Effector memory CD4-positive, alpha-beta T cell (primary cell): ENCODE data around the gene GDPD4.

Experiments
- DNase-seq, 3 donors: peaks; one replicate each; pipeline ENCODE4 v3.0.0-alpha.2; 2020
- H3K27ac ChIP-seq: 2 replicates; pipeline ENCODE4 v1.7.0; 2013; ENCODE audit warnings: mild to moderate bottlenecking, low read length, moderate library complexity; ENCODE audit not compliant: insufficient read depth, poor library complexity, severe bottlenecking
- H3K27me3 ChIP-seq: replicated peaks from 2 replicates; pipeline ENCODE4 v1.7.0; 2013; ENCODE audit warnings: mild to moderate bottlenecking, low read length; ENCODE audit not compliant: insufficient read depth, control insufficient read depth, poor library complexity, severe bottlenecking
- H3K36me3 ChIP-seq: 2 replicates; pipeline ENCODE4 v1.7.0; 2013; ENCODE audit warnings: mild to moderate bottlenecking, low read length, moderate library complexity; ENCODE audit not compliant: control insufficient read depth, insufficient read depth
- H3K4me1 ChIP-seq: 2 replicates; pipeline ENCODE4 v1.7.0; 2013; ENCODE audit warnings: low read length, mild to moderate bottlenecking; ENCODE audit not compliant: control insufficient read depth, insufficient read depth, poor library complexity, severe bottlenecking
- H3K4me3 ChIP-seq: 2 replicates; pipeline ENCODE4 v1.7.0; 2013; ENCODE audit warnings: low read length, low read depth, mild to moderate bottlenecking; ENCODE audit not compliant: insufficient read depth, poor library complexity, severe bottlenecking
- H3K9me3 ChIP-seq: 2 replicates; pipeline ENCODE4 v1.7.0; 2013; ENCODE audit warnings: mild to moderate bottlenecking, low read length, moderate library complexity; ENCODE audit not compliant: control insufficient read depth

The GDPD4 gene

GRCh38 chr11:77322506-77322905 is 21.0 kb upstream of the GDPD4 start:
- no peak overlapping the region for H3K27ac ChIP-seq
- H3K9me3 ChIP-seq = no peaks in the 10 kb centered on the region
- DNase-seq = no peak
- H3K27me3 ChIP-seq = no peaks in the 10 kb centered on the region
- H3K4me1 ChIP-seq = no peaks in the 10 kb centered on the region
- H3K36me3 ChIP-seq = no peaks in the 10 kb centered on the region
- H3K4me3 ChIP-seq = no peak overlapping the region

- no peaks in the 10 kb centered on the region for H3K27me3 ChIP-seq
- no peaks in the 10 kb centered on the region for H3K36me3 ChIP-seq
- DNase-seq = no peak
These were observed 18.9 kb upstream of the GDPD4 start for GRCh38 chr11:77320351-77320750.

GRCh38 chr11:77318600-77318999 is 17.1 kb upstream of the GDPD4 start:
- no peaks in the 10 kb centered on the region for H3K36me3 ChIP-seq
- no peak overlapping the region for H3K4me3 ChIP-seq
- no peaks in the 10 kb centered on the region for H3K9me3 ChIP-seq
- no peak overlapping the region for H3K27ac ChIP-seq
- H3K27me3 ChIP-seq = no peaks in the 10 kb centered on the region
- H3K4me1 ChIP-seq = no peaks in the 10 kb centered on the region
- no peak for DNase-seq

More at GRCh38 chr11:77320351-77320750, 18.9 kb upstream of the GDPD4 start:
- no peaks in the 10 kb centered on the region for H3K4me1 ChIP-seq
- no peak overlapping the region for H3K27ac ChIP-seq
- no peak overlapping the region for H3K4me3 ChIP-seq
- no peaks in the 10 kb centered on the region for H3K9me3 ChIP-seq

- no peaks in the 10 kb centered on the region for H3K9me3 ChIP-seq
- no peaks in the 10 kb centered on the region for H3K4me1 ChIP-seq
- H3K27me3 ChIP-seq = no peaks in the 10 kb centered on the region
- H3K36me3 ChIP-seq = no peaks in the 10 kb centered on the region
- DNase-seq = no peak
- H3K27ac ChIP-seq = no peak overlapping the region
- no peak overlapping the region for H3K4me3 ChIP-seq
These were observed 15.4 kb upstream of the GDPD4 start for GRCh38 chr11:77316733-77317342.

- Histone ChIP-seq H3K36me3 (no peaks in the 10 kb centered on the region), H3K9me3 (no peaks in the 10 kb centered on the region), H3K27ac (no peak overlapping the region), H3K4me1 (no peaks in the 10 kb centered on the region), H3K4me3 (no peak overlapping the region), H3K27me3 (no peaks in the 10 kb centered on the region)
- no peak for DNase-seq
These were observed 10.6 kb upstream of the GDPD4 start for GRCh38 chr11:77312107-77312506.

- Histone ChIP-seq H3K9me3 (no peaks in the 10 kb centered on the region), H3K27ac (no peak overlapping the region), H3K36me3 (no peaks in the 10 kb centered on the region), H3K4me1 (no peaks in the 10 kb centered on the region), H3K27me3 (no peaks in the 10 kb centered on the region), H3K4me3 (no peak overlapping the region)
- DNase-seq = no peak
These were observed 10.2 kb upstream of the GDPD4 start for GRCh38 chr11:77311701-77312100.

GRCh38 chr11:77310721-77311120 is 9.2 kb upstream of the GDPD4 start:
- Histone ChIP-seq H3K36me3 (no peaks in the 10 kb centered on the region), H3K9me3 (no peaks in the 10 kb centered on the region), H3K4me1 (no peaks in the 10 kb centered on the region), H3K4me3 (no peak overlapping the region), H3K27ac (no peak overlapping the region), H3K27me3 (no peaks in the 10 kb centered on the region)
- DNase-seq = no peak

- no peak overlapping the region for H3K4me3 ChIP-seq
- H3K36me3 ChIP-seq = no peaks in the 10 kb centered on the region
- no peaks in the 10 kb centered on the region for H3K27me3 ChIP-seq
- no peak overlapping the region for H3K27ac ChIP-seq
- no peaks in the 10 kb centered on the region for H3K9me3 ChIP-seq
- DNase-seq = no peak
- H3K4me1 ChIP-seq = no peaks in the 10 kb centered on the region
These were observed 8.1 kb upstream of the GDPD4 start for GRCh38 chr11:77309401-77310085.

GRCh38 chr11:77308838-77309237 is 7.4 kb upstream of the GDPD4 start:
- H3K27ac ChIP-seq = no peak overlapping the region
- no peak overlapping the region for H3K4me3 ChIP-seq
- H3K36me3 ChIP-seq = no peaks in the 10 kb centered on the region
- H3K9me3 ChIP-seq = no peaks in the 10 kb centered on the region
- H3K27me3 ChIP-seq = no peaks in the 10 kb centered on the region
- no peaks in the 10 kb centered on the region for H3K4me1 ChIP-seq
- DNase-seq = no peak

- H3K4me1 ChIP-seq = no peaks in the 10 kb centered on the region
- H3K4me3 ChIP-seq = no peak overlapping the region
- H3K36me3 ChIP-seq = no peaks in the 10 kb centered on the region
- no peak for DNase-seq
- H3K27me3 ChIP-seq = no peaks in the 10 kb centered on the region
- H3K27ac ChIP-seq = no peak overlapping the region
- no peaks in the 10 kb centered on the region for H3K9me3 ChIP-seq
These were observed 1.8 kb upstream of the GDPD4 start for GRCh38 chr11:77303328-77303727.
